Left renal cortex interstitium (tissue), 4 donors: Measurements from ENCODE around the gene GPR137. TPM values are rescaled to one million over a fixed set of nuclear protein-coding genes. Genes with fewer than 3 reads are reported as not detected.
A peak's percentile ranks its signal among the peaks of the same experiment; 100 is the strongest.
"Not testable (repeated sequence)": the region's sequence is repeated elsewhere in the genome, so short reads cannot be mapped to it uniquely, and the experiment has no call there.

ENCODE experiments used
- DNase-seq, 4 donors: peaks; one replicate each; pipeline ENCODE4 v3.0.0-alpha.2; 2013; ENCODE audit warnings: low read depth in 4 of 4, low spot score in 2 of 4, missing footprints in 1 of 4
- polyA plus RNA-seq, 4 donors: library from polyadenylated mRNA; unstranded; fragments of 120-200 nt; gene quantifications; one replicate each; pipeline ENCODE4 v1.2.1, GENCODE V29; 2013; ENCODE audit not compliant: insufficient read length in 4 of 4

GPR137 gene
- polyA plus RNA-seq: 10 to 100 TPM; 25.6 to 52.9 (median 40.4) TPM

GRCh38 chr11:64284962-64285884, at the start of gene GPR137:
TSS of gene GPR137 (plus strand) at chr11:64285848. CDS start at chr11:64286525, 677 bp downstream.
- DNase-seq: peak in 2 of 4 donors; percentile 73 to 79

- no peak for DNase-seq
These were observed 48.1 kb upstream of the GPR137 start for GRCh38 chr11:64237484-64237951.

- DNase-seq: no peak
These were observed 47.6 kb upstream of the GPR137 start for GRCh38 chr11:64238076-64238475.

- DNase-seq: no peak
These were observed 46.6 kb upstream of the GPR137 start for GRCh38 chr11:64238999-64239398.

GRCh38 chr11:64239662-64240434, 45.8 kb upstream of the GPR137 start:
- DNase-seq: no peak

DNA sequence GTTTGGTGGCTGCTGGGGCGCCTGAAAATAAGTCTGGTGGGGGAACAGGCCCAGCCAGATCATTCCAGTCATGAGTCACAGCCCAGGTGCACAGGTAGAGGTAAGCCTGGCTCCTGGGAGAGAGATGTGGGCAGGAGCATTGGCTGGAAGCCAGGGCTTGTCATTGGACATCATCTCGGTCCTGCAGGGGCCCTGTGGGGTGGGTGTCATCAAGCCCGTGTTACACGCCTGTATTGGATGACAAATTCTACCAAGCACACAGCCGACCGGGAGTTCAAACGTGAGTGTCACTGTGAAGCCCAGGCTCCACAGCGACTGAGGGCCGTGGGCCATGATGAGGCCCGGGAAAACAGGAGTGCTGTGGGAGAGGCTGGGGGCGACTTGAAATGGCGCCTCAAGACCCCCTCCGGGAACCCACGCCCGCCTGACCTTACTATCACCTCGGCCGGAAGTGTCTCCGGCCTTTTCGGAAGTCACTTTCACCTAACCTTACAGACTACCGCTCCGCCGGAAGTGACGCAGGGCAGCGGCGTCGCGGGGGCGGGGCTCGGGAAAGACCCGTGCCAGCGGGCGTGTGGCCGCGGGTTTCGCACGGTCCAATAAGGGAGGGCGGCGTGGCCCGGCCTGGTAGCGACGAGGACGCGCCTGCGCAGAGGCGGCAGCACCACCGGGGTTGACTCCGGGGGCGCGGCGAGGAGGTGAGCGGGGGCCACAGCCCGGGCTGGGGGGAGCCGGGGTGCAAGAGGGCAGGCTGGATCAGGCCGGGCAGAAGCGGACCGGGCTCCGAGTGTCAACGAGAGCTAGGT, 45.0 kb upstream of the GPR137 start, which contains the start of gene FKBP2:
FKBP2 (plus strand) TSS at position 661 of the 806 bp plus-strand sequence. CDS start 1,293 bp downstream, outside the sequence.
- DNase-seq: peak; percentile 82 to 93 (median 93)

GRCh38 chr11:64241241-64241490, 44.5 kb upstream of the GPR137 start:
- DNase-seq: peak; percentile 89 to 99 (median 96)

GRCh38 chr11:64241491-64242374, 43.9 kb upstream of the GPR137 start:
- no peak for DNase-seq

- DNase-seq: no peak
These were observed 42.3 kb upstream of the GPR137 start for GRCh38 chr11:64243236-64243854.

- no peak for DNase-seq
These were observed 41.5 kb upstream of the GPR137 start for GRCh38 chr11:64244107-64244506.

DNA sequence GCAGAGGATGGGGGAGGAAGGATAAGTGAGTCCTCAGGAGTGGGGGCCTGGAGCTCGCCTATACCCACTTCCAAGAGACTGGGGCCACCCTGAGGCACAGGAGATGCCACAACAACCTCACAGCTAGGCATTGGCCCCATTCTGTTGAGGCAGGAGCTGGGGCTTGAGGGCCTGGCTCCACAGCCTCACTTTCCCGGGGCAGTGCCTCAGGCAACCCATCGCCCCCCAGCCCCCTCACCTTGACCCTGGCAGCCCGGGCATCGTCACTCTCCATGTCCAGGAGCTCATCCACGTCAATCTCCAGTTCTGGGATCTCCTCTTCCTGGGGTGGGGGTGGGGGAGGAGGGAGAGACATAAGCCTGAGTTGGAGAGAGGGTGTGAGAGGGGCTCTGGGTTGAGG, 40.7 kb upstream of the GPR137 start:
- DNase-seq: no peak

GRCh38 chr11:64245401-64245796, 40.2 kb upstream of the GPR137 start:
- DNase-seq: no peak

DNA sequence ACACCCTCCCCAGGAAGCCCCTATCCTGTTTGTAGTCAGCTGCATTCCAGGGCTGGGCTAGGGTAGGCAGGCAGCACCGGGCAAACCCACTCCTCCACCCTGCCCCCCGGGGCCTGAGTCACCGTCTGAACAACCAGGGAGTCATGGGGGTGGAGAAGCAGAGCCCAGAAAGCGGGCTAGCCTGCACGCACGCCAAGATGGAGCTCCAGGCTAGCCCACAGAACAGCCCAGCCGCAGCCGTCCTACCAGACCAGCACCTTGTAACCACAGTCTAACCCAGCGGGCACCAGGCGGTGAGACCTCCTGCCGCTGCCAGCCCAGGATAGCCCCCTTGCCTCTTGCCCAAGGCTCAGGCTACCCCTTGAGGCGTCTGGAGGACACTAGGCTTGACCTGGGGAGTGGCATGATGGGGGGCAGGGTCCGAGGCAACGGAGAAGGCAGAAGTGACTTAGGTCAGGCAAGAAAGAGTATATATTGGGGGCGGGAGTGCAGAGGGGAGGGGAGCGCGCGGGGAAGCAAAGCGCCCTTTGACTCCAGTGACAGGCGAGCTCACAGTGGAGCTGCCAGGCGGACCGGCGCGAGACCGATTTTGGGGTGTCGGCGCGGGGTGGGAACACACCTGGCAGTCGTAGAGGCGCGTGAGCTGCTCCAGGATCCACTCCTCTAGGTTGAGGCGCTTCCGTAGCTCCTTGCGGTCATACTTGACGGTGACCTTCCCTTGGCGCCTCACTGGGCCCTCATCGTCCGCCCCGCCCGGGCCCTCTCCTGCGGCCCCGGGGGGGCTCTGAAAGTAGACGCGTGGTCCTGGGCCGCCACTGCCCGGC, 39.6 kb upstream of the GPR137 start:
- no peak for DNase-seq

- DNase-seq: not testable (repeated sequence)
These were observed 39.1 kb upstream of the GPR137 start for GRCh38 chr11:64246621-64246870.

- peak in 1 of 4 donors; percentile 80 for DNase-seq
These were observed 38.5 kb upstream of the GPR137 start, which contains the start of gene PPP1R14B for GRCh38 chr11:64246871-64247728. TSS of gene PPP1R14B (minus strand) at chr11:64246943. CDS start at chr11:64246673, 270 bp downstream.

- DNase-seq: no peak
These were observed 37.7 kb upstream of the GPR137 start for GRCh38 chr11:64247729-64248531.

GRCh38 chr11:64248578-64248977, 37.1 kb upstream of the GPR137 start:
- no peak for DNase-seq
